GM10266 (cell line): ENCODE measurements around the gene NEDD8.

Experiments used
- DNase-seq: peaks from one replicate; pipeline ENCODE4 v3.0.0; 2012; ENCODE audit errors: extremely low spot score
- CTCF ChIP-seq: IDR thresholded peaks from 2 replicates; pipeline ENCODE4 v1.5.1; 2012; ENCODE audit warnings: mild to moderate bottlenecking, low read depth; ENCODE audit not compliant: control insufficient read depth, insufficient read depth; ENCODE audit errors: missing control alignments

The NEDD8 gene

DNA sequence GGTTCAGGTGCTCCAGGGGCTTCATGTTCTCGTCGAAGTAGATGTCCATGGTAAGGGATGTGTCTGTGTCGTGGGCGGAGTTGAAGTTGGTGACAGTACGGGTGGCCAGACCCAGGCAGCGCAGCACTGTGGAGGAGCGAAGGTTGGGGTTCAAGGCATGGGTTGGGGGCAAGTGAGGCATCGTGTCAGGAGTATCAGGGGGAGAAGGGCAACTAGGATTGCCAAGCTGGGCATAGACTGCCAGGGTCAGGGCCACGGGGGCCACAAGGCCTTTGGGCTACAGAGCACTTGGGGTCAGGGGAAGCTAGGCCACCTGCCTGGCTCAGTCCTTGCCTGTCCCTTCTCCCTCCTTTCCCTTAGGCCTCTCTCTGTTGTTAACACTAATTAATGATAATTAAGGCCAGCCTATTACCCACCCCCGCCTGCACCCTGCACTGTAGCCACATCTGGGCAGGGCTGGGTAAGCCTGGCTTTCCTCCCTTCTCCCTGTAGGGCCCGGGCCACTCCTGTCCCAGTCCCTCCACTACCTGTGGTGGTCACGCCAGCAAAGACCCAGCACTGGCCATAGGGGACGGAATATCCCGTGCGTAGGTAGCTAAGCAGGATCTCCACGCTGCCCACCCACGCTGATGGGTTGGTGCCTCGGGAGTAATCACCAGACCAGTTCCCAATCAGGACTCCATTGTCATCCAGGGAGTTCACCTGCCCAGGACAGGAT is 26.5 kb upstream of the NEDD8 start:
- DNase-seq = no peak
- no peak for TF ChIP-seq CTCF

GRCh38 chr14:24258119-24258518 is 26.0 kb upstream of the NEDD8 start:
- DNase-seq = no peak
- TF ChIP-seq CTCF = no peak

- TF ChIP-seq CTCF = no peak
Measured at GRCh38 chr14:24256960-24257359, 24.8 kb upstream of the NEDD8 start.

DNA sequence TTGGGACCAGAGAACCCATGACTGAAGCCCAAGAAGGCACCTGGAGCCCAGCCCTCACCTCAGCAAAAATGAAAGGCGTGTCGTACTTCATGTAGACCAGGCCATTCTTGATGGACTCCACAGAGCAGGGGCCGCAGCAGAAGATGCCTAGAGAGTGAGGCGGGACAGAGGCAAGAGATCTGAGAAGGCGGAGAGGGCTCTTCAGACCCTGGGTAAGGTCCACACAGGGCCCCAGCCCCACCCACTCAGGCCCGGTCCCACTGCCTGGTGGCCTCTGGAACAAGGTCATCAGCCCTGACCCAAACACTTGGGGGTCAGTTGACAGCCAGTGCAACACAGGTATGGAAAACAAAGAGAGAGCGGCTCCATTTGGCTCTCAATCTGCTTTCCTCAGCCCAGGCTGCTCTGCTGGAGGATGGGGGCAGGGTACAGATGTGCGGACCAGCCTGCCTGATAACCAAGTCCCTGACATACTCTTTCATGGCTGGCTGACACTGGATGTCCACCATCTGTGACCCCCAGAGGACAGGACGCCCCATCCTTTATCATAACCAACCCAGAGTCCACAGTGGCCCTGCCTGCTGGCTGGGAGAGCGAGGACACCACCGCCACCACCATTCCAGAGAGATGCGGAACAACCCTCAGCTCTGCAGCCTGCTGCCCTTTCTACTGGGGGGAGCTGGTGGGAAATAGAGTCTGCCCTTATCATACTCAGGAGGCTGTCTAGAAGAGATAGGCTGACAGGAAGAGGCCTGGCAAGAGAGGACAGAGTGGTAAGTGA is 24.0 kb upstream of the NEDD8 start:
- no peak for DNase-seq
- no peak for TF ChIP-seq CTCF

More at GRCh38 chr14:24256960-24257359, 24.8 kb upstream of the NEDD8 start:
- no peak for DNase-seq

GRCh38 chr14:24255438-24255837 is 23.3 kb upstream of the NEDD8 start:
- DNase-seq = no peak
- no peak for TF ChIP-seq CTCF

GRCh38 chr14:24254630-24255392 is 22.6 kb upstream of the NEDD8 start:
- TF ChIP-seq CTCF = no peak
- no peak for DNase-seq

- TF ChIP-seq CTCF = no peak
- DNase-seq = no peak
Measured at GRCh38 chr14:24253936-24254335, 21.8 kb upstream of the NEDD8 start.
